ENCODE data around the gene CDC42EP4.

The CDC42EP4 gene

GRCh38 chr17:73311781-73312641, at the start of gene CDC42EP4:
TSS of gene CDC42EP4 (minus strand) at chr17:73312001. CDS start at chr17:73286500, 25,501 bp downstream.
- DNase-seq (ENCODE audit: low read depth) = peak; percentile 75

- no peak for DNase-seq (ENCODE audit: low read depth)
Observed at GRCh38 chr17:73360961-73361761, 49.4 kb upstream of the CDC42EP4 start.

GRCh38 chr17:73359987-73360410, 48.2 kb upstream of the CDC42EP4 start:
- no peak for DNase-seq (ENCODE audit: low read depth)

- no peak for DNase-seq (ENCODE audit: low read depth)
Observed at GRCh38 chr17:73359352-73359751, 47.6 kb upstream of the CDC42EP4 start.

GRCh38 chr17:73358668-73359067, 46.9 kb upstream of the CDC42EP4 start:
- no peak for DNase-seq (ENCODE audit: low read depth)

- no peak for DNase-seq (ENCODE audit: low read depth)
Observed at GRCh38 chr17:73357981-73358380, 46.2 kb upstream of the CDC42EP4 start.

- no peak for DNase-seq (ENCODE audit: low read depth)
Observed at GRCh38 chr17:73357318-73357717, 45.5 kb upstream of the CDC42EP4 start.

GRCh38 chr17:73356561-73357170, 44.9 kb upstream of the CDC42EP4 start:
- DNase-seq (ENCODE audit: low read depth) = no peak

GRCh38 chr17:73354423-73355284, 42.9 kb upstream of the CDC42EP4 start:
- no peak for DNase-seq (ENCODE audit: low read depth)

GRCh38 chr17:73352261-73352660, 40.5 kb upstream of the CDC42EP4 start:
- DNase-seq (ENCODE audit: low read depth) = no peak

- no peak for DNase-seq (ENCODE audit: low read depth)
Observed at GRCh38 chr17:73351764-73352163, 40.0 kb upstream of the CDC42EP4 start.

- DNase-seq (ENCODE audit: low read depth) = no peak
Observed at GRCh38 chr17:73350864-73351263, 39.1 kb upstream of the CDC42EP4 start.

- no peak for DNase-seq (ENCODE audit: low read depth)
Observed at GRCh38 chr17:73349647-73350046, 37.8 kb upstream of the CDC42EP4 start.

- no peak for DNase-seq (ENCODE audit: low read depth)
Observed at GRCh38 chr17:73349138-73349537, 37.3 kb upstream of the CDC42EP4 start.

- no peak for DNase-seq (ENCODE audit: low read depth)
Observed at GRCh38 chr17:73348829-73349095, 37.0 kb upstream of the CDC42EP4 start.

GRCh38 chr17:73348018-73348828, 36.4 kb upstream of the CDC42EP4 start:
- no peak for DNase-seq (ENCODE audit: low read depth)

GRCh38 chr17:73347351-73347750, 35.5 kb upstream of the CDC42EP4 start:
- no peak for DNase-seq (ENCODE audit: low read depth)

- DNase-seq (ENCODE audit: low read depth) = no peak
Observed at GRCh38 chr17:73346501-73347162, 34.8 kb upstream of the CDC42EP4 start.

- DNase-seq (ENCODE audit: low read depth) = no peak
Observed at GRCh38 chr17:73343739-73344454, 32.1 kb upstream of the CDC42EP4 start.

GRCh38 chr17:73343168-73343634, 31.4 kb upstream of the CDC42EP4 start:
- no peak for DNase-seq (ENCODE audit: low read depth)
